Aorta (tissue), 5 donors: ENCODE results near the gene HEY2. TPM values are rescaled to one million over a fixed set of nuclear protein-coding genes. Genes with fewer than 3 reads are reported as not detected.
A peak's percentile ranks its signal among the peaks of the same experiment; 100 is the strongest.

Source experiments
- ATAC-seq: fragments of 200-7000 bp; cut with Tn5 transposase; one replicate; pipeline ENCODE4 v1.9.1; 2022; ENCODE audit warnings: moderate library complexity; ENCODE audit not compliant: low FRiP score
- DNase-seq, 2 donors: peaks; one replicate each; pipeline ENCODE4 v3.0.0-alpha.2; 2020
- H3K27ac ChIP-seq, 2 donors: one replicate each; pipeline ENCODE4 v1.5.1; 2013; ENCODE audit warnings: low read length in 2 of 2, mild to moderate bottlenecking in 2 of 2, moderate library complexity in 2 of 2, control low read depth in 1 of 2, inconsistent platforms in 1 of 2, low read depth in 1 of 2
- H3K27me3 ChIP-seq, 2 donors: one replicate each; pipeline ENCODE4 v1.6.1; 2013; ENCODE audit warnings: control low read depth in 1 of 2, low read length in 1 of 2, mild to moderate bottlenecking in 1 of 2, moderate library complexity in 1 of 2; ENCODE audit not compliant: insufficient read depth in 2 of 2, control insufficient read depth in 1 of 2
- H3K36me3 ChIP-seq, 2 donors: one replicate each; pipeline ENCODE4 v1.6.1; 2013; ENCODE audit warnings: control low read depth in 1 of 2, low read length in 1 of 2, mild to moderate bottlenecking in 1 of 2; ENCODE audit not compliant: insufficient read depth in 2 of 2, control insufficient read depth in 1 of 2
- H3K4me1 ChIP-seq, 2 donors: one replicate each; pipeline ENCODE4 v1.6.1; 2013; ENCODE audit warnings: low read length in 2 of 2, control low read depth in 1 of 2, mild to moderate bottlenecking in 1 of 2, moderate library complexity in 1 of 2; ENCODE audit not compliant: insufficient read depth in 2 of 2, control insufficient read depth in 1 of 2
- H3K4me3 ChIP-seq, 2 donors: one replicate each; pipeline ENCODE4 v1.5.1; 2013; ENCODE audit warnings: low read length in 2 of 2, control low read depth in 1 of 2, mild to moderate bottlenecking in 1 of 2
- H3K9me3 ChIP-seq: one replicate; pipeline ENCODE4 v1.6.1; 2013; ENCODE audit warnings: mild to moderate bottlenecking, low read length; ENCODE audit not compliant: control insufficient read depth
- WGBS, 2 donors: extraction: QIAGEN DNeasy Blood & Tissue Kit; methylation state at CpG; one replicate each; pipeline ENCODE4 v1.1.7; 2013; 5-methylcytosine and 5-hydroxymethylcytosine counted together
- intact Hi-C, 2 donors: fragments of 100-400 bp; cut with DNase I; formaldehyde crosslinking; loops; one replicate each; pipeline versions ENCODE4 v1.14.2 to v1.15.0; 2022
- polyA plus RNA-seq, 2 donors: library from polyadenylated mRNA; stranded (reverse); fragments of 200-250 nt; gene quantifications; one replicate each; pipeline ENCODE4 v1.2.3, GENCODE V29; 2013
- total RNA-seq, 2 donors: library from RNA; stranded (reverse); fragmentation: NEBNext Ultra II Directional; extraction: Animal tissue kit (Norgen Biotek cat#: 25700); gene quantifications; one replicate each; pipeline ENCODE4 v1.2.1, GENCODE V29; 2021
- donor health status: healthy with polysubstance abuse.
- donor health status: Bipolar disorder and iron deficiency.
- donor health status: DM: no; HTN: no; CAD: no.
- donor health status: DM: no; HTN: no; CAD: no.
- donor health status: DM: yes; HTN: yes; CAD: no.

Gene HEY2
- total and polyA plus RNA-seq, 4 donors = 19.1 to 46.1 (median 24.5) TPM

GRCh38 chr6:125793863-125794262 is 44.4 kb downstream of the HEY2 start:
- no peak for ATAC-seq
- no peaks in the 10 kb centered on the region for H3K27me3 ChIP-seq
- peaks cover 0 to under 1% of the 10 kb centered on the region in 2 donors for H3K36me3 ChIP-seq
- no peaks in the 10 kb centered on the region for H3K9me3 ChIP-seq
- no peak for DNase-seq
- H3K4me3 ChIP-seq = no peak overlapping the region
- 68 to 72% methylated on average over 3 of the region's 3 CpGs for WGBS, 2 donors
- H3K4me1 ChIP-seq = peaks cover 0 to 3% of the 10 kb centered on the region in 2 donors
- intact Hi-C loops = no loop called here
- no peak overlapping the region for H3K27ac ChIP-seq

GRCh38 chr6:125794342-125795137 is 45.1 kb downstream of the HEY2 start:
- H3K4me3 ChIP-seq = no peak overlapping the region
- 95% methylated on average over 5 of the region's 5 CpGs for WGBS, 2 donors
- no peak for DNase-seq
- intact Hi-C loops = no loop called here
- H3K4me1 ChIP-seq = peaks cover 0 to 3% of the 10 kb centered on the region in 2 donors
- no peaks in the 10 kb centered on the region for H3K27me3 ChIP-seq
- ATAC-seq = no peak
- no peak overlapping the region for H3K27ac ChIP-seq
- H3K36me3 ChIP-seq = peaks cover 0 to 2% of the 10 kb centered on the region in 2 donors
- H3K9me3 ChIP-seq = no peaks in the 10 kb centered on the region

GRCh38 chr6:125795301-125795700 is 45.9 kb downstream of the HEY2 start:
- intact Hi-C loops = no loop called here
- Histone ChIP-seq H3K9me3 (no peaks in the 10 kb centered on the region), H3K27ac (peak overlapping the region in 1 of 2 donors; percentile 19), H3K4me3 (no peak overlapping the region), H3K27me3 (no peaks in the 10 kb centered on the region), H3K4me1 (peaks cover 0 to 3% of the 10 kb centered on the region in 2 donors), H3K36me3 (peaks cover 0 to 2% of the 10 kb centered on the region in 2 donors)
- DNase-seq (no peak), ATAC-seq (no peak)
- 97 to 98% methylated on average over 1 of the region's 1 CpG for WGBS, 2 donors

- DNase-seq (no peak), ATAC-seq (no peak)
- intact Hi-C loops = no loop called here
- peaks cover 0 to 3% of the 10 kb centered on the region in 2 donors for H3K4me1 ChIP-seq
- H3K4me3 ChIP-seq = no peak overlapping the region
- H3K36me3 ChIP-seq = peaks cover 0 to 2% of the 10 kb centered on the region in 2 donors
- H3K27me3 ChIP-seq = no peaks in the 10 kb centered on the region
- WGBS, 2 donors = 95 to 99% methylated on average over 3 of the region's 3 CpGs
- H3K27ac ChIP-seq = no peak overlapping the region
- no peaks in the 10 kb centered on the region for H3K9me3 ChIP-seq
Observed at GRCh38 chr6:125797120-125797885, 47.9 kb downstream of the HEY2 start.

GRCh38 chr6:125797886-125798444 is 48.5 kb downstream of the HEY2 start:
- 75 to 79% methylated on average over 3 of the region's 3 CpGs for WGBS, 2 donors
- Histone ChIP-seq H3K27ac (no peak overlapping the region), H3K4me1 (peaks cover under 1 to 3% of the 10 kb centered on the region in 2 donors), H3K9me3 (no peaks in the 10 kb centered on the region), H3K4me3 (no peak overlapping the region), H3K27me3 (no peaks in the 10 kb centered on the region), H3K36me3 (peaks cover 0 to 2% of the 10 kb centered on the region in 2 donors)
- ATAC-seq (no peak), DNase-seq (no peak)
- intact Hi-C loops = no loop called here

GRCh38 chr6:125798734-125799508 is 49.5 kb downstream of the HEY2 start:
- DNase-seq (no peak), ATAC-seq (no peak)
- 75 to 77% methylated on average over 5 of the region's 5 CpGs for WGBS, 2 donors
- Histone ChIP-seq H3K27me3 (no peaks in the 10 kb centered on the region), H3K9me3 (no peaks in the 10 kb centered on the region), H3K36me3 (peaks cover 0 to 2% of the 10 kb centered on the region in 2 donors), H3K4me1 (peaks cover 3% of the 10 kb centered on the region in 2 donors), H3K4me3 (no peak overlapping the region), H3K27ac (peak overlapping the region in 1 of 2 donors; percentile 25)
- intact Hi-C loops = no loop called here

GRCh38 chr6:125802383-125802782 is 53.0 kb downstream of the HEY2 start:
- intact Hi-C loops = no loop called here
- Histone ChIP-seq H3K4me1 (peaks cover 3% of the 10 kb centered on the region in 2 donors), H3K36me3 (peaks cover 0 to 2% of the 10 kb centered on the region in 2 donors), H3K9me3 (no peaks in the 10 kb centered on the region), H3K4me3 (no peak overlapping the region), H3K27ac (no peak overlapping the region), H3K27me3 (no peaks in the 10 kb centered on the region)
- no peak for ATAC-seq
- WGBS, 2 donors = 92 to 93% methylated on average over 2 of the region's 2 CpGs
- DNase-seq = no peak

GRCh38 chr6:125802943-125803377 is 53.5 kb downstream of the HEY2 start:
- DNase-seq (no peak), ATAC-seq (no peak)
- H3K9me3 ChIP-seq = peaks cover under 1% of the 10 kb centered on the region
- H3K4me1 ChIP-seq = peaks cover 2 to 3% of the 10 kb centered on the region in 2 donors
- 15 to 16% methylated on average over 4 of the region's 4 CpGs for WGBS, 2 donors
- peaks cover 0 to 2% of the 10 kb centered on the region in 2 donors for H3K36me3 ChIP-seq
- no peaks in the 10 kb centered on the region for H3K27me3 ChIP-seq
- no peak overlapping the region for H3K27ac ChIP-seq
- no peak overlapping the region for H3K4me3 ChIP-seq
- intact Hi-C loops = no loop called here
